ENCODE results near the gene DBF4B. TPM values are rescaled to one million over a fixed set of nuclear protein-coding genes. Genes with fewer than 3 reads are reported as not detected.
A peak's percentile ranks its signal among the peaks of the same experiment; 100 is the strongest.

DBF4B gene
- total and polyA plus RNA-seq, 2 of the 13 experiments (the other 11 are each of a cell fraction or from before 2014, with no cell fraction given): 11.7 to 13.2 TPM

GRCh38 chr17:44775136-44775837, 66.8 kb downstream of the DBF4B start:
- ATAC-seq (peak; percentile 90), FAIRE-seq (peak; percentile 99), DNase-seq (ENCODE audit: low spot score) (peak; percentile 98)
- no peaks in the 10 kb centered on the region for H3K36me3 ChIP-seq (replicated peaks in 1 of 2; ENCODE audit: control insufficient read depth in 1 of 2, insufficient read depth in 2 of 2, low read length in 2 of 2)
- peak overlapping the region; percentile 55 to 75 (median 56) for H3K4me3 ChIP-seq (replicated peaks in 1 of 3; ENCODE audit: insufficient read depth in 1 of 3, low read depth in 2 of 3, low read length in 3 of 3)
- no peaks in the 10 kb centered on the region for H4K20me1 ChIP-seq (ENCODE audit: insufficient read depth, low read length)
- CTCF ChIA-PET (ENCODE audit: low intra/inter-chr PET ratio, low total read pairs): interaction anchor here (0.7 to 3.1 kb wide), 5 partner anchors 89 to 244 kb away, joined by 3 to 66 read pairs (median 4); no protein-coding TSS in a partner anchor
- no peaks in the 10 kb centered on the region for H3K9me3 ChIP-seq (ENCODE audit: low read length)
- H3K9ac ChIP-seq (ENCODE audit: insufficient read depth, low read depth, low read length): peak overlapping the region; percentile 3; the same call in 1 of the 2 replicates
- intact Hi-C loops (cut with micrococcal nuclease; ENCODE audit: unreplicated experiment) (loop anchor here (1.0 to 5.0 kb wide), 2 partner anchors 90 to 247 kb away; no protein-coding TSS in a partner anchor), in situ Hi-C loops (cut with HindIII; ENCODE audit: extremely low pct_ligation_motif_present, low pct_unique_long_range_greater_than_20kb) (loop anchor here (5.0 to 25.0 kb wide), 2 partner anchors 92 to 237 kb away; no protein-coding TSS in a partner anchor)
- H3K4me2 ChIP-seq (ENCODE audit: low read depth, low read length): peak overlapping the region; percentile 97
- POLR2A ChIA-PET: interaction anchor here (0.6 to 1.3 kb wide), 10 partner anchors 18 to 751 kb away, joined by 3 to 11 read pairs (median 4); partner anchors contain the start of genes DBF4B, EFTUD2, HEXIM2 and NMT1
- no TSS peak for BruUV-seq (replicated peaks)
- H2AFZ ChIP-seq (ENCODE audit: low read length): no peak overlapping the region
- H3K4me1 ChIP-seq (ENCODE audit: insufficient read depth, low read length): peaks cover 43% of the 10 kb centered on the region
- H3K79me2 ChIP-seq (ENCODE audit: insufficient read depth, low read length): no peaks in the 10 kb centered on the region
- peaks cover 11 to 51% of the 10 kb centered on the region in 2 experiments; a peak in 4 of 5 replicates for H3K27me3 ChIP-seq (ENCODE audit: control insufficient read depth in 1 of 2, insufficient read depth in 2 of 2, low read length in 2 of 2)
- peak overlapping the region; percentile 28 for H3K27ac ChIP-seq (ENCODE audit: extremely low read length, insufficient read depth, low read length)
- WGBS (ENCODE audit: low lambda C conversion rate): 3% methylated on average over 20 of the region's 50 CpGs
- no peak for TF ChIP-seq TEF (CRISPR knock-in tag; IDR thresholded peaks at IDR 0.05)
- TF ChIP-seq ZNF180 (CRISPR knock-in tag; IDR thresholded peaks at IDR 0.05; ENCODE audit: borderline replicate concordance, low read depth): no peak
- peak; percentile 4; the same call in 1 of the 2 replicates for TF ChIP-seq SALL2 (CRISPR knock-in tag; IDR thresholded peaks at IDR 0.05)
- TF ChIP-seq ZNF558 (CRISPR knock-in tag; IDR thresholded peaks at IDR 0.05; ENCODE audit: borderline replicate concordance): no peak
- no peak for TF ChIP-seq ZNF615 (CRISPR knock-in tag; IDR thresholded peaks at IDR 0.05; ENCODE audit: borderline replicate concordance)
- 0 out of 2 replicates have a peak, but pooled peaks have one; percentile 48 for TF ChIP-seq GATAD1 (CRISPR knock-in tag; IDR thresholded peaks at IDR 0.05)
- no peak for TF ChIP-seq CENPX (CRISPR knock-in tag; IDR thresholded peaks at IDR 0.05)
- TF ChIP-seq TRAFD1 (CRISPR knock-in tag; IDR thresholded peaks at IDR 0.05; ENCODE audit: borderline replicate concordance): no peak
- TF ChIP-seq IRF1 (CRISPR knock-in tag; IDR thresholded peaks at IDR 0.05; ENCODE audit: low read depth): 0 out of 2 replicates have a peak, but pooled peaks have one; percentile 63
- no peak for TF ChIP-seq KLF11 (CRISPR knock-in tag; IDR thresholded peaks at IDR 0.05)
- TF ChIP-seq ZNF430 (CRISPR knock-in tag; IDR thresholded peaks at IDR 0.05): no peak; the same call in 1 of the 2 replicates
- peak; percentile 51 to 78; a peak in 2 of 4 replicates for TF ChIP-seq POLR2A (IDR thresholded peaks at IDR 0.05; ENCODE audit: insufficient read depth in 1 of 2, low read depth in 2 of 2, low read length in 2 of 2)
- TF ChIP-seq ZNF652 (CRISPR knock-in tag; IDR thresholded peaks at IDR 0.05; ENCODE audit: borderline replicate concordance, low read depth): no peak
- TF ChIP-seq ZBTB39 (CRISPR knock-in tag; IDR thresholded peaks at IDR 0.05): no peak
- peak; percentile 64; the same call in 1 of the 2 replicates for TF ChIP-seq ISL2 (CRISPR knock-in tag; IDR thresholded peaks at IDR 0.05)

Measured in HepG2 (cell line).